ENCODE measurements around the gene WDFY4. TPM values are rescaled to one million over a fixed set of nuclear protein-coding genes. Genes with fewer than 3 reads are reported as not detected.

The WDFY4 gene
- total RNA-seq, 1 donor from 2014 or later = 10.1 TPM

GRCh38 chr10:48807791-48808470 is 123.3 kb downstream of the WDFY4 start:
- no peak for DNase-seq (ENCODE audit: low spot score)

DNA sequence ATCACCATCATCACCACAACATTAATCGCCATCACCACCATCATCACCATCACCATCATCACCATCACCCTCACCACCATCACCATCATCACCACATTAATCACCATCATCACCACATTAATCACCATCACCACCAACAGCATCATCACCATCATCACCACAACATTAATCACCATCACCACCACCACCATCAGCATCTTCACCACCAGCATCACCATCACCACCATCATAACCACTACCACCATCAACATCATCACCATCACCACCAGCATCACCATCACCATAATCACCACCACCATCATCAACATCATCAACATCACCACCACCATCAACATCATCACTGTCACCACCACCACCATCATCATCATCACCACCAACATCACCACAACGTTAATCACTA is 124.6 kb downstream of the WDFY4 start:
- DNase-seq (ENCODE audit: low spot score) = no peak

DNA sequence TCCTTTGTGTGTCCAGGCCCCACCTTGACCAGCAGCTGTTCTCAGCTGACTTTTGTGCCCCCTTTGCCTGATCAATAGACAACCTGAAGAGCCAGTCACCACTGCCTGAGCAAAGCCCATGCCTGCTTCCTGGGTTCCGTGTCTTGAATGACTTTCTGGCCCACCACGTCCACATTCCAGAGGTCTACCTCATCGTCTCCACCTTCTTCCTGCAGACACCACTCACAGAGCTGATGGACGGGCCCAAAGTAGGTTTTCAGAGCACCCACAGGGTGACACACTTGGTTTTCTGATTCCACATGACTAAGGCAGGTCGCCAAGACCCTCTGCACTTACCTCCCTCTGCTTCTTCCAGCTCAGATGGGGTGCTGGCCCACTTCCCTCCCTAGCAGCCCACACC is 126.8 kb downstream of the WDFY4 start:
- no peak for DNase-seq (ENCODE audit: low spot score)

GRCh38 chr10:48811917-48812316 is 127.2 kb downstream of the WDFY4 start:
- no peak for DNase-seq (ENCODE audit: low spot score)

DNA sequence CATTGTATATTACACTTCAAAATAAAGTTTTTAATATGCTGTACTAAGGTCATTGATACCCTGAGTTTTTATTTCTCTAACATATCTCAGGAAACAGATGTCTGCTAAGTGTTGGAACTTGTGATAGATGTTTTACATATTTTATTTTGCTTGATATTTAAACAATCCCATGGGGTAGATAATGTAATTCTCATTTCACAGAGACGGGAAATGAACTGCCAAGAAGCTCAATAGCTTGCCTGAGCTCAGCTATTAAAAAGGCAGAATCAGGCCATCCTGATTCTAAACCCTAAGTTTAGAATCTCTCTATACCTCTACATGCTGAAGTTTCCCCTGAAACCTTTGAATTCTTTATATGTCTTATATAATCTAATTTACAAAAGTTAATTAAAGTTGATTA is 128.6 kb downstream of the WDFY4 start:
- DNase-seq (ENCODE audit: low spot score) = no peak

- DNase-seq (ENCODE audit: low spot score) = no peak
Measured at GRCh38 chr10:48813825-48814224, 129.2 kb downstream of the WDFY4 start.

GRCh38 chr10:48814933-48815332 is 130.3 kb downstream of the WDFY4 start:
- no peak for DNase-seq (ENCODE audit: low spot score)

- DNase-seq (ENCODE audit: low spot score) = no peak
Measured at GRCh38 chr10:48817141-48817540, 132.5 kb downstream of the WDFY4 start.

DNA sequence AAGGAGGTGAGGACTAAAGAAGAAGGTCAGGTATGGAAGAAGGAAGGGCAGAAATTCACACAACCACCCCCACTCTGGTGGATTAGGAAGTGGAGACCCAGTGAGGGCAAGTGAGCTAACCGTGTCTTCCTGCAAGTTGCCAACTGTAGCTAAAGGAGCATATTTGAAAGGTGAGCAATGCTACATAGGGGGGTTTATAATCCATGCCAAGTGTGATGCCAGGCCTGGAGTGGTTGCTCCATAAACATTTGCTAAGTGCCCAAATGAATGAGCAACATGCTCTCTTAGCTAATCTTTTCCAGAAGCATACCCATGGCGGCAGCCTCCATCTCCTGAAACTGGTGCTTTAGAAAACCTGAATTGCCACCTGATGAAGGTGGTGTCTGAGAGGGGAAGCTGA is 133.4 kb downstream of the WDFY4 start:
- DNase-seq (ENCODE audit: low spot score) = no peak

DNA sequence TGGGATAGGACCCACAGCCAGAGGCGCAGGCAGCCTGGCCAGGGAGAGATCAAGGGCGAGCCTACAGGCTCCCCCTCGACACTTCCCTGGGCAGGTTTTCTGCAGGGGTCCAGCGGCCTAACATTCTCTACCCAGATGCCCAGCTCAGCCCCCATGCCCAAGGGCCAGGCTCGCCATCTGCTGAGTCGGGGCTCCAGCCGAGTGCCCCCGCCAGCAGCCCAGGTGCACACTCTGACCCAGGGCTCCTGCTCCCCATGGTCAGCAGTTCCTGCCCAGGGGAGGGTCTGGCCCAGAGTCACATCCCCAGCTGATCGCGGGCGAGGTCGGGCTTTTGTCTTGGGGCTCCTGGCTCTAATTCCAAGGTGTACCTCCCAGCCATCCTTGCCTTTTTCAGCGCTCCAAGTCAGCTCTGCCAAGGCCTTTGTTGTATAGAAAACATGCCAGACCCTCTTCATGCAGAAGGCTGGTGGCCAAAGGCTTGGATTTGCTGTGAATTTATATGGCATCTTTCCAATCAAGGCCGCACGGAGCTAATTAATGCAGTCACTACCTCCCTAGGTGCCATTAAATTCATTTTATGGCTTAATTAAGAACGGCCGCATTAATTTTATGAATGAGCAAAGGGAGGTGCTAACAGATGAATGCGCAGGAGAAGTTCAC is 134.3 kb downstream of the WDFY4 start:
- no peak for DNase-seq (ENCODE audit: low spot score)

DNA sequence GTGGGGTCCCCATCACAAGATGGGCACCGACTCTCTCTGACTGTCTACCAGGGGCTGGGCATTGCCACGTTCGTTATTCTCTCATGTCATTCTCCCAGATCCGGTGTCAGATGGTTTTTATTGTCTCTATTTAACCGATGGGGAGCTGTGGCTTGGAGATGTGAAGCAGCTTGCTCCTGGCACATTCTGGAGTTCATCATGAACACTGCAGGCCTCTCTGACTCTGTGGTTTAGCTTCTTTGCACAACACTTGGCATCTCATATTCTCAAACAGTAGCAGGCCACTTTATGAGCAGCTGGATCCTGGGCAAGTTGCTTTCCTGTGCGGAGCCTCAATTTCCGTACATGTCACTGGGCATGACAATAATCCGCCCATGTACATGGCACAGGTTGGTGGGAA is 135.1 kb downstream of the WDFY4 start:
- DNase-seq (ENCODE audit: low spot score) = no peak

GRCh38 chr10:48820231-48820630 is 135.6 kb downstream of the WDFY4 start:
- DNase-seq (ENCODE audit: low spot score) = no peak

DNA sequence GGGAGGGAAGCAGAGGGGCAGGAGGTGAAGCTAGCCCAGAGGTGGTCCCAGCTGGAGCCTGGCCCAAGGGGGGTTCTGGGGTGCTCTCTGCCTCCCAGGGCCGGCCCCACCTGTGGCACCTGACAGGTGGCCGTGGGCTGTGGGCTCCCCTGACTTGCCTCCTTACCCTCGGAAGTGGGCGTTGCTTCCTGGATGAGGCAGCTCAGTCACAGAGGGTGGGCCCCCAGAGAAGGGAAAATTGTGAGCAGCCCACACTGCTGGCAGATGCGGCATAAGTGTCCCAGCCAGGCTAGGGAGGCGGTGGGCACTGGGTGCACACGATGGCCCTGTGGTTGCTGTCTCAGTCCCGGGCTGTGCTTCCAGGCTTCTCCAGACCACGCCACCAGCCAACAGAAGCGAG is 136.0 kb downstream of the WDFY4 start:
- no peak for DNase-seq (ENCODE audit: low spot score)

DNA sequence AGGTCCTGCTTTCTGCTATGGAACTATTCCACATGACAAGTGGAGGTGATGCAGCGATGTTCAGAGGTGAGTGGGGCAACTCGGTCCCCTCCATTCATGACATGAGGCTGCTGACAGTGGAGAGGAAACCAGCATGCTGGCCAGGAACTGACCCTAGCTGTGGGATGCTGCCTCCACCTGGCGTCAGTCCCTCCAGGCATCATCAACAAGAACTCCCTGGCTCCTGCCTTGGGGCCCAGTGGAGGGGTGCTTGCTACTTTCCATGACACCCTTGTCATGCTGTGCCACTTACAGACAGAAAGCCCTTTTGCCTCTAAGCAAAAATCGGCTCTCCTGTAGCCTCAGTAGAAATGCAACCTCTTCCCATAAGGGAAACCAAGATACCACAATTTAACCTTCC is 136.4 kb downstream of the WDFY4 start:
- no peak for DNase-seq (ENCODE audit: low spot score)

DNA sequence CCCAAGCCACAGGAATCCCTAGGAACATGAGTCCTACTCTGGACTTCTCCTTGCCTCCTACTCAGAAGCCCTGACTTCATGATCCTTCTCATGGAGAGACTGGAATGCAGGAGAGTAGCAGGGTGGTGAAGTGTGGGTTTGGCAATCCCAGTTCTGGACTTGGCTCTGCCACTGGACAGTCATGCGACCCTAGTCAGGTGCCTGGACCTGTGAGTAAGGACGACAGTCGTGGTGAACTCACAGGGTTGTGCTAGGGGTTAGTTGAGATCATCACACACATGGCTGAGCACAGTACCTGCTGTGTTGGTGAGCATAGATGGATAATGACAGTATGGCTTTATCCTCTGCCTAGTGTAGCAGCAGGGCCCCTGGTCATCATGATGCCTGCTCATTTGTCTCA is 137.0 kb downstream of the WDFY4 start:
- DNase-seq (ENCODE audit: low spot score) = no peak

GRCh38 chr10:48833674-48834073 is 149.0 kb downstream of the WDFY4 start:
- no peak for DNase-seq (ENCODE audit: low spot score)

- no peak for DNase-seq (ENCODE audit: low spot score)
Measured at GRCh38 chr10:48834189-48834965, 149.7 kb downstream of the WDFY4 start.

- no peak for DNase-seq (ENCODE audit: low spot score)
Measured at GRCh38 chr10:48835781-48836180, 151.1 kb downstream of the WDFY4 start.

DNA sequence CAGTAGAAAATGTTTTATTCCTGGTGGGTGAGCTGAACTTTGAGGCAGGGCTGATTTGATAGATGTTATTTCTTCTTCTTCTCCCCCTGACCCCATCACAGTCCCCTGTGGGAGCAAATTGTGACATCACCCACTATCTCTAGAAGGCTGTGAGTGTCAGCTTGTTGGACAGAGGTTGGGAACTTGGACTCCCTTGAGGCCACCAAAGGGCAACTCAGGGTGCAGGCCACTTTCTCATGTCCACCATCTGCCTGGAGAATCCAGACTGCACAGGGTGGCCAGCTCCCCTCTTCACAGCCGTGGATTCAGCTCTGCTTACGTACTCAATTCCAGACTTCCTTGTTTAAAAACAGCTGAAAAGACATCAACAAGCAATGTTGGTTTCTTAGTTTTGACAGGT is 151.9 kb downstream of the WDFY4 start:
- DNase-seq (ENCODE audit: low spot score) = no peak

- DNase-seq (ENCODE audit: low spot score) = no peak
Measured at GRCh38 chr10:48838834-48839233, 154.2 kb downstream of the WDFY4 start.

DNA sequence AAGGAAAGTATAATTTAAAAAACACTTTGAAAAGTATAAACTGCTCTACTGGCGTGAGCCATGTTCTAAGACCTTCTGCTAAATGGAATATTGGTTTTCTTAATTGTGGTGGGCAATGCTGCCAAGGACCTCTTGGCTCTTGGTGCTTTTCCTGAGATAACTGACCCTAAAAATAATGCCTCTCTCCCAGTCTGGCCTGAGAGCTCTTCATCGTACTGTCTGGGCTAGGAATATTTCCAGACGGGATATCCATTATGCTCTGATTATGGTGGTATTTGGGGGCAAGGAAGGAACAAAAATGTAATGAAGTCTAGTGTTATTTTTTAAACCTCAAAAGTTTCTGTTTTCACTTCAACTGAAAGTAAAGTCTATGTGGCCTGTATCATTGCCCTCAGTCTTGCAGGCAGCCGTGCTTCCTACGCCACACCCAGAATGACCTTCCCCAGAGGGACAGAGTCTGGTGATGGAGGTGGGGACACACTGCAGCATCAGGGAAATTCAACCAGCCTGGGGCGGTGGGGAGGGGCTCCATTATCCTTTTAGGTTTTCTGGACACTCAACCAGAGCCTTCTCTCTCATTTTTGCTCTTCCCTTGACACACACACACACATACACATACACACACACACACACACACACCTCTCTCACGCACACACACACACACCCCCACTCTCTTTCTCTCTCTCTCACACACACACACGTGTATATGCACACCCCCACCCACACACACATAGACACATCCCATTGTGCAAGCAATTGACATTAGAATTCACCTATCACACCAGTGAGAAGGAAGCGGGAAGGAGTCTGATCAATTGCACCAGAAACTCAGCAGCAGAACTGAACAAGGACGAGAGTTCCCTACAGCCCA is 155.4 kb downstream of the WDFY4 start:
- DNase-seq (ENCODE audit: low spot score) = no peak

Data from mesenteric fat pad (tissue), 1 donor.